ENCODE results near the gene SCAMP2. TPM values are rescaled to one million over a fixed set of nuclear protein-coding genes. Genes with fewer than 3 reads are reported as not detected.

The SCAMP2 gene
- polyA plus RNA-seq, 1 experiment = 116 TPM

DNA sequence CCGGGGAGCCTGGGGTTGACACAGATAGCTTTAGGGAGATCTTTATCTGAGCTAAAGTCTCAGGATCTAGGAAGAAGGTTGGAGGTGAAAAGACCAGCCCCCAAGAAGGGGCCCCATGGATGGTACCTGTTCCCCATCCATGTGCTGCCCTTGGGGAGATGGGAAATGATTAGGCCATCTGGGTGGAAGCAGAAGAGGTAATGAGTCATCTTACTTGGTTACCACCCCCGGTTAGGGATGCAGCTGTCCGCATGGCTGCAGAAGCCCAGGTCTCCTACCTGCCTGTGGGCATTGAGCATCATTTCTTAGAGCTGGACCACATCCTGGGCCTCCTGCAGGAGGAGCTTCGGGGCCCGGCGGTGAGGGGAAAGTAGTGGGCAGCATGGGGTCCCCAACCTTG lies 49.8 kb downstream of the SCAMP2 start:
- CTCF ChIA-PET = no interaction called here

DNA sequence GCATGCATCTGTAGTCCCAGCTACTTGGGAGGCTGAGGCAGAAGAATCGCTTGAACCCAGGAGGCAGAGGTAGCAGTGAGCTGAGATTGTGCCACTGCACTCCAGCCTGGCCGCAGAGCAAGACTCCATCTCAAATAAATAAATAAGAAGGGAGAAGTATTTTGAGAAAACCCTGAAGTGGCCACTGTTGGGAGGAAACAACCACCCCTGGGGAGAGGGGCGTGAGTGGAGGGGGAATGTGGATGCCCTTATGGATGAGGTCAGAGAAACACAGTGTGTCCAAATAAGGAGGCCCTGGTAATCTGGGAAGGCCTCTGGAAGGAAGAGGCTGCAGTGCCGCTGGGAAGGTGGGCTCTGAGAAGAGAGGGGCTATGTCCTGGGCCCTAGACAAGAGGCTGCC lies 50.9 kb downstream of the SCAMP2 start:
- ChIA-PET CTCF (no interaction called here), POLR2A (no interaction called here)
- TF ChIP-seq CTCF (IDR thresholded peaks at IDR 0.05; ENCODE audit: low read depth, low read length) = no peak
- no peak for DNase-seq (ENCODE audit: low read depth, low spot score)
- Histone ChIP-seq H3K9me3 (ENCODE audit: control insufficient read depth, insufficient read depth, low read length) (no peaks in the 10 kb centered on the region; the same call in 1 of the 2 replicates), H3K4me3 (ENCODE audit: low read depth, low read length) (no peak overlapping the region), H3K27ac (ENCODE audit: low read depth, low read length) (no peak overlapping the region), H3K27me3 (ENCODE audit: control insufficient read depth, insufficient read depth, low read length) (peaks cover 26% of the 10 kb centered on the region)

More for the DNA sequence above, 49.8 kb downstream of the SCAMP2 start:
- Histone ChIP-seq H3K27me3 (ENCODE audit: control insufficient read depth, insufficient read depth, low read length) (peaks cover 37% of the 10 kb centered on the region), H3K27ac (ENCODE audit: low read depth, low read length) (no peak overlapping the region), H3K4me3 (ENCODE audit: low read depth, low read length) (no peak overlapping the region), H3K9me3 (ENCODE audit: control insufficient read depth, insufficient read depth, low read length) (no peaks in the 10 kb centered on the region; the same call in 1 of the 2 replicates)
- DNase-seq (ENCODE audit: low read depth, low spot score) = no peak
- no peak for TF ChIP-seq CTCF (IDR thresholded peaks at IDR 0.05; ENCODE audit: low read depth, low read length)
- POLR2A ChIA-PET = interaction anchor here (0.6 kb wide), 1 partner anchor 13 kb away, joined by 10 read pairs; no protein-coding TSS in a partner anchor

- ChIA-PET CTCF (interaction anchor here (0.6 kb wide), 1 partner anchor 11 kb away, joined by 5 read pairs; no protein-coding TSS in a partner anchor), POLR2A (no interaction called here)
- peaks cover 21% of the 10 kb centered on the region for H3K27me3 ChIP-seq (ENCODE audit: control insufficient read depth, insufficient read depth, low read length)
- DNase-seq (ENCODE audit: low read depth, low spot score) = no peak
- no peak overlapping the region for H3K4me3 ChIP-seq (ENCODE audit: low read depth, low read length)
- no peaks in the 10 kb centered on the region; the same call in 1 of the 2 replicates for H3K9me3 ChIP-seq (ENCODE audit: control insufficient read depth, insufficient read depth, low read length)
- TF ChIP-seq CTCF (IDR thresholded peaks at IDR 0.05; ENCODE audit: low read depth, low read length) = no peak
- H3K27ac ChIP-seq (ENCODE audit: low read depth, low read length) = no peak overlapping the region
Measured at GRCh38 chr15:74821790-74822158, 51.4 kb downstream of the SCAMP2 start.

DNA sequence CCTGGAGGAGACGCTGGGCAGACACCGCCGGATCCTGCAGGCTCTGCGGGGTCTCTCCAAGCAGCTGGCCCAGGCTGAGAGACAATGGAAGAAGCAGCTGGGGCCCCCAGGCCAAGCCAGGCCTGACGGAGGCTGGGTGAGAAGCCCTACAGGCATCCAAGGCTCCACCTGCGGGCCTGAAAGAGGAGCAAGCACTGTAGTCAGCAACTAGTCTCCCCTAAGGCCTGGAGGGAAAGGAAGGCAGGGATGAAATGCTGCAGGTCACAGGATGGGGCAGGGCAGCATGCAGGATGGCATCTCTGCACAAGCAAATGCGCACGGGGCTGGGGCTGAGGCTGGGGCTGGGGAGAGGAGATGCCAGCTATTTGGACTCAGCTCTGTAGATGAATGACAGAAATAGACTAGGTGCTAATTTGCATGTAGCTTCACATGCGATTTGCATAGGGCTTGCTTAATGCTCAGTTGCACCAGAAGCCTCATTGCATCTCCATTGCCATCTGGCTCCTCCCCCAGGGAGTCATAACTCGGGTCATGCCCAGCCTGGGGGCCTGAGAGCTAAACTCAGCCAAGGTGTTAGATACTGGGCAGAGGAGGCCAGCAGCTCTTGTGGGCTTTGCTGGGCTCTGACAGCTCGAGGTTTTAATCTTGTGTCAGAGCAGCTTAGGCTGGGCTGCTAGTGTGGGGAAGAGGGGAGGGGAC lies 51.9 kb downstream of the SCAMP2 start:
- Histone ChIP-seq H3K9me3 (ENCODE audit: control insufficient read depth, insufficient read depth, low read length) (no peaks in the 10 kb centered on the region; the same call in 1 of the 2 replicates), H3K27ac (ENCODE audit: low read depth, low read length) (no peak overlapping the region), H3K4me3 (ENCODE audit: low read depth, low read length) (no peak overlapping the region), H3K27me3 (ENCODE audit: control insufficient read depth, insufficient read depth, low read length) (peaks cover 19% of the 10 kb centered on the region)
- ChIA-PET CTCF (interaction anchor here (0.6 to 1.6 kb wide), 2 partner anchors 10 to 22 kb away, joined by 4 to 5 read pairs; no protein-coding TSS in a partner anchor), POLR2A (no interaction called here)
- DNase-seq (ENCODE audit: low read depth, low spot score) = no peak
- no peak for TF ChIP-seq CTCF (IDR thresholded peaks at IDR 0.05; ENCODE audit: low read depth, low read length)

- no peak for TF ChIP-seq CTCF (IDR thresholded peaks at IDR 0.05; ENCODE audit: low read depth, low read length)
- ChIA-PET POLR2A (no interaction called here), CTCF (interaction anchor here (0.6 to 1.6 kb wide), 2 partner anchors 20 to 188 kb away, joined by 3 to 4 read pairs; no protein-coding TSS in a partner anchor)
- Histone ChIP-seq H3K9me3 (ENCODE audit: control insufficient read depth, insufficient read depth, low read length) (no peaks in the 10 kb centered on the region; the same call in 1 of the 2 replicates), H3K4me3 (ENCODE audit: low read depth, low read length) (no peak overlapping the region), H3K27ac (ENCODE audit: low read depth, low read length) (no peak overlapping the region), H3K27me3 (ENCODE audit: control insufficient read depth, insufficient read depth, low read length) (peaks cover 9% of the 10 kb centered on the region)
- DNase-seq (ENCODE audit: low read depth, low spot score) = no peak
Measured at GRCh38 chr15:74820056-74820455, 53.1 kb downstream of the SCAMP2 start.

Data from AG04450 (cell line).